Heart left ventricle (tissue), 13 donors: ENCODE measurements around the gene TTBK1.

ENCODE experiments used
- POLR2A ChIP-seq, 2 donors: fragments of 450-650 bp; IDR thresholded peaks; one replicate each; pipeline ENCODE4 v1.6.1; 2017; ENCODE audit warnings: antibody characterized with exemption in 2 of 2, mild to moderate bottlenecking in 2 of 2, moderate library complexity in 2 of 2
- TF ChIP-seq, protein P1 (sequence below), 12 donors: fragments of 200-600 bp; sonication (generic) in 4 of 12; IDR thresholded peaks; one replicate each; pipeline versions ENCODE4 v1.5.0 to v1.8.0; 2018 to 2022; ENCODE audit warnings: antibody characterized with exemption in 12 of 12, mild to moderate bottlenecking in 5 of 12
- donor health status: ischemic (EF 13 %, LVEDD 7.1; RV severe dilation, severe dysfunction).
- donor health status: DM: no; HTN: yes; CAD: no.
- donor health status: DM: no; HTN: no; CAD: no.
- donor health status: ischemic (EF 25% LVEDD 6.9; RV normal size, moderate dysfunction).
- donor health status: ischemic (EF 25% LVEDD 5.7; RV mildly dilated, moderate dysfunction).
- donor health status: ischemic (EF 35%, LVEDD 5.7; RV mildly dilated, moderate dysfunction).
- donor health status: nonischemic (EF 11% LVEDD 7.7; RV severe dilation, severe dysfunction).
- donor health status: DM: yes; HTN: yes; CAD: no.
- donor health status: PGD.
- donor health status: ischemic (EF 29% LVEDD 5.4; RV normal size, mild dysfunction).
- donor health status: nonischemic (EF 23%, LVEDD 6.1; RV moderate dilation, normal function).

- no peak for TF ChIP-seq POLR2A (IDR thresholded peaks at IDR 0.05)
- TF ChIP-seq, protein P1, sequence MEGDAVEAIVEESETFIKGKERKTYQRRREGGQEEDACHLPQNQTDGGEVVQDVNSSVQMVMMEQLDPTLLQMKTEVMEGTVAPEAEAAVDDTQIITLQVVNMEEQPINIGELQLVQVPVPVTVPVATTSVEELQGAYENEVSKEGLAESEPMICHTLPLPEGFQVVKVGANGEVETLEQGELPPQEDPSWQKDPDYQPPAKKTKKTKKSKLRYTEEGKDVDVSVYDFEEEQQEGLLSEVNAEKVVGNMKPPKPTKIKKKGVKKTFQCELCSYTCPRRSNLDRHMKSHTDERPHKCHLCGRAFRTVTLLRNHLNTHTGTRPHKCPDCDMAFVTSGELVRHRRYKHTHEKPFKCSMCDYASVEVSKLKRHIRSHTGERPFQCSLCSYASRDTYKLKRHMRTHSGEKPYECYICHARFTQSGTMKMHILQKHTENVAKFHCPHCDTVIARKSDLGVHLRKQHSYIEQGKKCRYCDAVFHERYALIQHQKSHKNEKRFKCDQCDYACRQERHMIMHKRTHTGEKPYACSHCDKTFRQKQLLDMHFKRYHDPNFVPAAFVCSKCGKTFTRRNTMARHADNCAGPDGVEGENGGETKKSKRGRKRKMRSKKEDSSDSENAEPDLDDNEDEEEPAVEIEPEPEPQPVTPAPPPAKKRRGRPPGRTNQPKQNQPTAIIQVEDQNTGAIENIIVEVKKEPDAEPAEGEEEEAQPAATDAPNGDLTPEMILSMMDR (IDR thresholded peaks at IDR 0.05), result no peak
Measured at GRCh38 chr6:43325876-43326275, 82.6 kb downstream of the TTBK1 start.
